Measurements from ENCODE around the gene CDKN1B.

DNA sequence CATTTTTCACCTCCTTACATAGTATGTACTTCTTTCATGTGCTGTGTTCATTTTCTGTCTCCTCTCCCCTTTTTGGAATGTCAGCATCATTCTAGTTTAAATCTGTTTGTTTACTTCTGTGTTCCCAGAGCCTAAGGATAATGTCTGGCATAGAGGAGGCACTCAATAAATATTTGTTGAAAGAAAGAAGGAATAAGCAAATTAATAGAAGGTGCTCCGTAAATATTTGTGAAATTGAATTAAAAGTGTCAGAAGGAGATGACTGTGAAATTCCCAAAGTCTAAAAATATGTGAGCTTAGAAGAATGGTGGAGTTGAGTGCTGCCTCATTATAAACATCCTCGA lies 3.3 kb upstream of the CDKN1B start:
- TF ChIP-seq, protein P1, sequence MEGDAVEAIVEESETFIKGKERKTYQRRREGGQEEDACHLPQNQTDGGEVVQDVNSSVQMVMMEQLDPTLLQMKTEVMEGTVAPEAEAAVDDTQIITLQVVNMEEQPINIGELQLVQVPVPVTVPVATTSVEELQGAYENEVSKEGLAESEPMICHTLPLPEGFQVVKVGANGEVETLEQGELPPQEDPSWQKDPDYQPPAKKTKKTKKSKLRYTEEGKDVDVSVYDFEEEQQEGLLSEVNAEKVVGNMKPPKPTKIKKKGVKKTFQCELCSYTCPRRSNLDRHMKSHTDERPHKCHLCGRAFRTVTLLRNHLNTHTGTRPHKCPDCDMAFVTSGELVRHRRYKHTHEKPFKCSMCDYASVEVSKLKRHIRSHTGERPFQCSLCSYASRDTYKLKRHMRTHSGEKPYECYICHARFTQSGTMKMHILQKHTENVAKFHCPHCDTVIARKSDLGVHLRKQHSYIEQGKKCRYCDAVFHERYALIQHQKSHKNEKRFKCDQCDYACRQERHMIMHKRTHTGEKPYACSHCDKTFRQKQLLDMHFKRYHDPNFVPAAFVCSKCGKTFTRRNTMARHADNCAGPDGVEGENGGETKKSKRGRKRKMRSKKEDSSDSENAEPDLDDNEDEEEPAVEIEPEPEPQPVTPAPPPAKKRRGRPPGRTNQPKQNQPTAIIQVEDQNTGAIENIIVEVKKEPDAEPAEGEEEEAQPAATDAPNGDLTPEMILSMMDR (IDR thresholded peaks at IDR 0.05), result no peak
- no peak for TF ChIP-seq POLR2A (IDR thresholded peaks at IDR 0.05)

Measured in right lobe of liver (tissue), 4 donors.